ENCODE measurements around the gene ZMYND10. TPM values are rescaled to one million over a fixed set of nuclear protein-coding genes. Genes with fewer than 3 reads are reported as not detected.

Gene ZMYND10
- total RNA-seq, 1 experiment from 2014 or later: 1.4 TPM

- Histone ChIP-seq H3K23ac (ENCODE audit: insufficient read length, low read depth, low read length) (no peak overlapping the region), H4K8ac (replicated peaks; ENCODE audit: insufficient read length, low read depth, low read length) (no peak overlapping the region), H2BK5ac (ENCODE audit: insufficient read length, low read length) (no peak overlapping the region), H4K5ac (ENCODE audit: insufficient read length, low read depth, low read length) (no peak overlapping the region), H3K4ac (ENCODE audit: low read depth, low read length) (no peak overlapping the region), H3K14ac (ENCODE audit: insufficient read depth, low read length) (no peak overlapping the region; the same call in 1 of the 2 replicates), H2BK20ac (ENCODE audit: low read depth, low read length, poor library complexity, severe bottlenecking) (no peak overlapping the region), H3K4me2 (ENCODE audit: insufficient read depth, insufficient read length, low read length) (peak overlapping the region; percentile 80), H3K56ac (ENCODE audit: insufficient read length, low read depth, low read length) (no peak overlapping the region), H3K79me2 (ENCODE audit: insufficient read depth, low read length) (peaks cover 9% of the 10 kb centered on the region; the same call in 1 of the 2 replicates), H4K91ac (ENCODE audit: insufficient read length, low read depth, low read length) (no peak overlapping the region), H2AFZ (ENCODE audit: low read length) (no peak overlapping the region), H4K20me1 (ENCODE audit: control insufficient read depth, insufficient read depth, insufficient read length) (no peaks in the 10 kb centered on the region), H2BK120ac (ENCODE audit: low read depth, low read length, poor library complexity, severe bottlenecking) (no peak overlapping the region), H3K18ac (ENCODE audit: insufficient read length, low read depth, low read length) (no peak overlapping the region), H3K9me3 (ENCODE audit: control insufficient read depth, low read depth, low read length) (no peaks in the 10 kb centered on the region), H3K79me1 (ENCODE audit: insufficient read depth, low read depth, low read length, poor library complexity, severe bottlenecking) (peaks cover 6% of the 10 kb centered on the region), H3T11ph (ENCODE audit: low read length) (no peak overlapping the region), H3K23me2 (ENCODE audit: insufficient read length, low read depth, low read length, poor library complexity, severe bottlenecking) (peaks cover 5% of the 10 kb centered on the region), H2BK12ac (ENCODE audit: insufficient read length, low read depth, low read length) (no peak overlapping the region), H3K27ac (ENCODE audit: insufficient read length, low read depth, low read length) (no peak overlapping the region), H3K4me1 (ENCODE audit: insufficient read depth, low read length) (peaks cover 4% of the 10 kb centered on the region; the same call in 1 of the 2 replicates), H2BK15ac (ENCODE audit: low read depth, low read length) (no peak overlapping the region), H3K27me3 (ENCODE audit: insufficient read depth, low read length) (no peaks in the 10 kb centered on the region), H2AK5ac (ENCODE audit: insufficient read length, low read length) (no peak overlapping the region), H3K9ac (ENCODE audit: extremely low read depth, insufficient read length, low read length) (peak overlapping the region; percentile 55)
- Mint-ChIP-seq H3K27ac (peak overlapping the region; percentile 28 to 91 (median 86); a peak in 5 of 7 replicates), H3K27me3 (ENCODE audit: low read depth) (peaks cover 7% of the 10 kb centered on the region), H3K4me3 (peak overlapping the region; percentile 91 to 95), H3K4me1 (peaks cover 28 to 30% of the 10 kb centered on the region in 2 experiments), H3K9me3 (no peaks in the 10 kb centered on the region; a peak in 1 of 5 replicates), H3K36me3 (ENCODE audit: insufficient read depth in 1 of 3, low read depth in 3 of 3) (peaks cover 13 to 28% (median 27%) of the 10 kb centered on the region in 3 experiments)
- no CpG with 5 or more reads among the region's 24 CpGs for WGBS (ENCODE audit: extremely low coverage, insufficient read length, low lambda C conversion rate)
- no peak for DNase-seq
- no peak for TF ChIP-seq CTCF (conservative IDR thresholded peaks at IDR 0.05)
Measured at GRCh38 chr3:50358355-50358910, 12.9 kb upstream of the ZMYND10 start.
